Measurements from ENCODE around the gene TNFRSF19.
A peak's percentile ranks its signal among the peaks of the same experiment; 100 is the strongest.

The TNFRSF19 gene

DNA sequence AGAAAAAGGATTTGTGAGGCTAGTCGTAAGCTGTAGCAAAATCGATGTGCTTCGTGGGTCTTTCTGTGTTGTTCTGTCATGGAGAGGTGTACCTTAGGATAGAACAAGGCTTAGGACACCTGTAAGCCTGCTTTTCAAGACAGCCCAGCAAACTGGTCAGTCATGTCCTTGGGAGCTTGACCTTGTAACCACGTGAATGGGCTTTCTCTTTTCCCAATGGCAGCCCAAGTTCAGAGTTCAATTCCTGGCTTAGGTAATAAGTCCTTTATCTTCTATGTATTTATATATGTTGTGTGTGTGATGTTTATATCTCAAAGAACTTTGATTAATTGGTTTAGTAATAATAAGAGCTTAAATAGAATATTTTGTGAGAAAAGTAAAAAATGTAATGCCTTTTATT, 112.9 kb downstream of the TNFRSF19 start:
- no peak for DNase-seq (ENCODE audit: low spot score)

DNA sequence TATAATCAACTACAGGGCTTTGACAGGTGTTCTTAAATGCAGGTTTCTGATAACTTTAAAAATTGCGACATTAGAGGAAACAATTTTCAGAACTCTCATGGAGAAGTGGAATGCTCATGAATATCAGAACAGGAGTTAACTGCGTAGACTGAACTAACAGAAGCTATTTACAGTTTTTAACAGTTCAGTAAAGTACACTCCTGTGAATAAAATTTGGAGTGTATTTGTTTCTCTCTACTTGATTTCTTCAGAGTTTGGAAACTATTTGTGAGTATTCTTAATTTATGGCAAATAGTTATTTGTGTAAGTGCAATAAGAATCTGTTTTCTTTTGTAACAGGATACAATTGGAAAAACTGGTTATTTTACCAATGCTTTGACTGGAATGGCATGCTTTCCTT, 114.4 kb downstream of the TNFRSF19 start:
- DNase-seq (ENCODE audit: low spot score): no peak

- DNase-seq (ENCODE audit: low spot score): no peak
Measured at GRCh38 chr13:23685416-23685815, 115.2 kb downstream of the TNFRSF19 start.

- DNase-seq (ENCODE audit: low spot score): no peak
Measured at GRCh38 chr13:23686948-23687347, 116.7 kb downstream of the TNFRSF19 start.

DNA sequence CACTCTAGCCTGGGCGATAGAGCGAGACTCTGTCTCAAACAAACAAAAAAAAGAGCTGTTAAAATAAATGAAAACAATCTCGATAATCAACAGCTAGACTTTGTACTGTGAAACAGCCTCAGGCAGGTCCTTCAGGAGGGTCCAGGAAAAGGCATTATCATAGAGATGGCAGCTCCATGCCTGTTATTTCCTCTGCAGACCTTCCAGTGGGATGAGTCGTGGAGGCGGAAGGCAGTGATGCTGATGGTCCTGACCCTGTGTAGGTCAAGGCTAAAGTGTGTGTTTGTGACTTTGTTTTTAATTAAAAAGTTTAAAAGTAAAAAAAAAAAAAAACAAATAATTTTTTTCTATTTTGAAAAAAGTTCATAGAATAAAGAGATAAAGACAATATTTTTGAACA, 117.4 kb downstream of the TNFRSF19 start:
- no peak for DNase-seq (ENCODE audit: low spot score)

DNA sequence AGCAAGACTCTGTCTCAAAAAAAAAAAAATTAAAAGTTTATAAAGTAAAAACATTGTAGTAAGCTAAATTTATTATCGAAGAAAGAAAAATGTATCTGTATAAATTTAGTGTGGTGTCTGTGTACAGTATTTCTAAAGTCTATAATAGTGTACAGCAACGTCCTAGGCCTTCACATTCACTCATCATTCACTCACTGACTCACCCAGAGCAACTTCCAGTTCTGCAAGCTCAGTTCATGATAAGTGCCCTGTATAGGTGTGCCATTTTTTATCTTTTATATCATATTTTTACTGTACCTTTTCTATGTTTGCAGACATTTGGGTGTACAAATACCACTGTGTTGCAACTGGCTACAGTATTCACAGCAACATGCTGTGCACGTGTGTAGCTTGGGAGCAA, 118.1 kb downstream of the TNFRSF19 start:
- no peak for DNase-seq (ENCODE audit: low spot score)

- peak; percentile 48 for DNase-seq (ENCODE audit: low spot score)
Measured at GRCh38 chr13:23690668-23691067, 120.5 kb downstream of the TNFRSF19 start.

DNA sequence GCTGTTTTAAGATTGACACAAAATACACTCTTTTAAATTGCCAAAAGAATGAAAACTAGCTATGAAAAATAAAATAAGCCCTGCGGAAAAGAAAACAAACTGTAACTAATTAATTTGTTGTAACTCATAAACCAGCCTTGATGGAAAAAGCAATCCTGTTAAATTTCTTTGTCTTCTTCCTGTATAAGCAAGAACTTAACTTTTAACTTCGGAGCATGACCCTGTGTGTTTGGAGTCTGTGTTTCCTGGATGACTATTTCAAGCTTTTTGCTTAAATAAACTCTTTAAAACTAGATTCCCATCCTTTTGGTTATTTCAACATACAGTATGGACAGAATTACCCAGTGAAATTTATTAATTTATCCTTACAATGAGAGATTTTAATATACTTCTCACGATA, 122.6 kb downstream of the TNFRSF19 start:
- DNase-seq (ENCODE audit: low spot score): no peak

GRCh38 chr13:23695196-23695595, 125.0 kb downstream of the TNFRSF19 start:
- DNase-seq (ENCODE audit: low spot score): no peak

- DNase-seq (ENCODE audit: low spot score): no peak
Measured at GRCh38 chr13:23695711-23696464, 125.7 kb downstream of the TNFRSF19 start.

GRCh38 chr13:23696610-23697009, 126.4 kb downstream of the TNFRSF19 start:
- no peak for DNase-seq (ENCODE audit: low spot score)

DNA sequence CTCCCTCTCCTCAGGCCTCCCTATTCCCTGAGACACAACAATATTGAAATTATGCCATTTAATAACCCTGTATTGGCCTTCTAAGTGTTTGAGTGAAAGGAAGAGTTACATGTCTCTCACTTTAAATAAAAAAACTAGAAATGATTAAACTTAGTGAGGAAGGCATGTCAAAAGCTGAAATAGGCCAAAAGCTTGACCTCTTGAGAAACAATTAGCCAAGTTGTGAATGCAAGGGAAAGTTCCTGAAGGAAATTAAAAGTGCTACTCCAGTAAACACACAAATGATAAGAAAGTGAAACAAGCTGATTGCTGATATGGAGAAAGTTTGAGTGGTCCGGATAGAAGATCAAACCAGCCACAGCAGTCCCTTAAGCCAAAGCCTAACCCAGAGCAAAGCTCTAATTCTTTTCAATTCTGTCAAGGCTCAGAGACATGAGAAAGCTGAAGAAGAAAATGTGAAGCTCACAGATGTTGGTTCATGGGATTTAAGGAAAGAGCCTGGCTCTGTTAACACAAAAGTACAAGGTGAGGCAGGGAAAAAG, 127.6 kb downstream of the TNFRSF19 start:
- no peak for DNase-seq (ENCODE audit: low spot score)

DNA sequence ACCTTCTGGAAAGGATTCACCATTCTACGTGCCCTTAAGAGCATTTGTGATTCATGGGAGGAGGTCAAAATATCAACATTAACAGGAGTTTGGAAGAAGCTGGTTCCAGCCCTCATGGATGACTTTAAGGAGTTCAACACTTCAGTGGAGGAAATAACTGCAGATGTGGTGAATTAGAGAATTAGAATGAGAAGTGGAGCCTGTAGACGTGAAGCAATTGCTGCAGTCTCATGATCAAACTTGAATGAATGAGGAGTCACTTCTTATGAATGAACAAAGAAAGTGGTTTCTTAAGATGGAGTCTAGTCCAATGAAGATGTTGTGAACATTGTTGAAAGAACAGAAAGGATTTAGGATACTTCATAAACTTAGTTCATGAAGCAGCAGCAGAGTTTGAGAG, 129.1 kb downstream of the TNFRSF19 start:
- DNase-seq (ENCODE audit: low spot score): no peak

DNA sequence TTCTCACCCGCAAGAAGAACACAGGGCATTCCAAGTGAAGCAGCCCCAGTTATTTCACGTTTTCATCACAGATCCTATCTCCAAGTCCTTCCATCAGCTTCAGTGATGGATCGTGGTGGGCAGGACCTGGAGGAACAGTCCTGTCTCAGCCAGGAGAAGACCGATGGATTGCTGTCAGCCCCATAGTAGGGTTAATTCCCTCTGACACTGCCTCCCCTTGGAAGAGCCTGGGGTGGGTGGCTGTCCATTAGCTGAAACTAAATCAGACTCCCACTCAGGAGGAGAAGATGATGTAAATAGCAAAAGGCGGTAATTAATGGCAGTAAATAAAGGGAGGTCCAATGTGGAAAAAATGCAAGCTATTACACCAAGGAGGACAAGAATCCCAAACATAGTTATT, 131.0 kb downstream of the TNFRSF19 start:
- no peak for DNase-seq (ENCODE audit: low spot score)

- no peak for DNase-seq (ENCODE audit: low spot score)
Measured at GRCh38 chr13:23701636-23702035, 131.4 kb downstream of the TNFRSF19 start.

- DNase-seq (ENCODE audit: low spot score): no peak
Measured at GRCh38 chr13:23703246-23703860, 133.1 kb downstream of the TNFRSF19 start.

- DNase-seq (ENCODE audit: low spot score): no peak
Measured at GRCh38 chr13:23705583-23705982, 135.4 kb downstream of the TNFRSF19 start.

DNA sequence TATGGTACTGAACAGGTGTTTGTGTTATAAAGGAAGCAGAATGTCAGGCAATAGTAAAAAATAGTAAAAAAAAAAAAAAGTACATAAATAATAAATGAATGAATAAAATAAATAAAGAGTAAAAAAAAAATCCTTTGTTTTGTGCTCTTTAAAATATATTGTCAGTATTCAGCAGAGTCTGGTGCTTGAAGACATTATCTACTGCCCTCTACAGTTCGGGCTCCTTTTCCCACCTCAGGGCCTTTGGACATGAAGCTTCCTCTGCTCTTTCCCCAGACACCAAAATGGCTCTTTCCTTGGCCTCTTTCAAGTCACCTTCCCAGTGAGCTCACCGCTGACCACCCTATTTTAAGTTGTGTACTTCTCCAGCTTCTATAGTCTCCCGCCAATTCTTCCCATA, 137.5 kb downstream of the TNFRSF19 start:
- no peak for DNase-seq (ENCODE audit: low spot score)

GRCh38 chr13:23709536-23709935, 139.3 kb downstream of the TNFRSF19 start:
- DNase-seq (ENCODE audit: low spot score): no peak

DNA sequence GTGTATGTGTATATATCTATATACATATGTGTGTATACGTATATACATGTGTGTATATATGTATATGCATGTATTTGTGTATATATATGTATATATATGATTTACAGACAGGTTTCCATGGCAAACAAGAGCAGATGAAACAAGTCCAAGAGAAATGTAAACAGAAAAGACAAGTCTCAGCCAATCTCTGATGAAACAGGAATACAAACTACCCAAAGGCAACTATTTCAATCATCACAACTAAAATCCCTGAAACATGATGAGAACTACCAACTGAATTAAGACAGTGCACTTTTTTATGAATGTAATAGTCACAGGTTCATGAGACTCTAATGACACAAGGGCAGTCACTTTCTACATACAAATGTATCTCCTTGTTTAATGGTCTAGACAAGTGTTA, 140.2 kb downstream of the TNFRSF19 start:
- DNase-seq (ENCODE audit: low spot score): no peak

- DNase-seq (ENCODE audit: low spot score): no peak
Measured at GRCh38 chr13:23711355-23711754, 141.1 kb downstream of the TNFRSF19 start.

- no peak for DNase-seq (ENCODE audit: low spot score)
Measured at GRCh38 chr13:23714672-23715071, 144.5 kb downstream of the TNFRSF19 start.

- no peak for DNase-seq (ENCODE audit: low spot score)
Measured at GRCh38 chr13:23715092-23715761, 145.0 kb downstream of the TNFRSF19 start.

All from SK-N-DZ (cell line).